Panc1 (cell line): ENCODE measurements around the gene SUPT3H. TPM values are rescaled to one million over a fixed set of nuclear protein-coding genes. Genes with fewer than 3 reads are reported as not detected.

ENCODE experiments used
- ATAC-seq: fragments of 200-7000 bp; cut with Tn5 transposase; 2 replicates; pipeline ENCODE4 v1.9.1; 2020; ENCODE audit warnings: mild to moderate bottlenecking, moderate library complexity
- BruUV-seq: library from RNA; stranded (reverse); fragments of 400-500 nt; replicated peaks from 2 replicates; lab custom pipeline; 2021; lab: Mats Ljungman, UMichigan
- CTCF ChIA-PET: fragments of 300-600 bp; sonication (Branson Sonifier 250); formaldehyde crosslinking; loops from one replicate; lab custom pipeline; 2022; ENCODE audit warnings: antibody characterized with exemption; lab: Charles Lee
- POLR2A ChIA-PET: fragments of 300-600 bp; sonication (Branson Sonifier 250); formaldehyde crosslinking; loops from one replicate; lab custom pipeline; 2022; ENCODE audit warnings: antibody characterized with exemption; lab: Charles Lee
- DNase-seq: peaks from one replicate; pipeline ENCODE4 v3.0.0-alpha.2; 2010; ENCODE audit warnings: low read depth, low spot score
- H3K27ac ChIP-seq: 2 replicates; pipeline ENCODE4 v1.5.1; 2011; ENCODE audit warnings: mild to moderate bottlenecking, low read length, inconsistent platforms
- H3K27me3 ChIP-seq: fragments of 200-500 bp; sonication (Bioruptor generic); 2 replicates; pipeline ENCODE4 v1.6.0; 2014; ENCODE audit warnings: low read length, inconsistent platforms; ENCODE audit not compliant: control insufficient read depth, insufficient read depth
- H3K36me3 ChIP-seq: fragments of 200-500 bp; sonication (Bioruptor generic); 2 replicates; pipeline ENCODE4 v1.5.1; 2014; ENCODE audit warnings: inconsistent platforms, mild to moderate bottlenecking, low read length, moderate library complexity; ENCODE audit not compliant: control insufficient read depth, insufficient read depth
- H3K4me1 ChIP-seq: 2 replicates; pipeline ENCODE4 v1.5.1; 2011; ENCODE audit warnings: inconsistent platforms, mild to moderate bottlenecking, low read length, moderate library complexity; ENCODE audit not compliant: control insufficient read depth, insufficient read depth
- H3K4me3 ChIP-seq, 2 experiments: 2 replicates each; pipeline ENCODE4 v1.5.1; 2011 to 2012; ENCODE audit warnings: low read depth in 2 of 2, low read length in 2 of 2, mild to moderate bottlenecking in 2 of 2, inconsistent platforms in 1 of 2, moderate library complexity in 1 of 2
- H3K9me3 ChIP-seq: fragments of 200-500 bp; sonication (Bioruptor generic); 2 replicates; pipeline ENCODE4 v1.5.1; 2014; ENCODE audit warnings: low read depth, mild to moderate bottlenecking, inconsistent platforms, low read length, moderate library complexity; ENCODE audit not compliant: control insufficient read depth, insufficient read depth
- POLR2AphosphoS5 ChIP-seq: IDR thresholded peaks from 2 replicates; pipeline ENCODE4 v1.6.1; 2012; ENCODE audit warnings: mild to moderate bottlenecking, low read depth, low read length, moderate library complexity
- SIN3A ChIP-seq: IDR thresholded peaks from 2 replicates; pipeline ENCODE4 v1.6.1; 2012; ENCODE audit warnings: low read depth, mild to moderate bottlenecking, low read length, moderate library complexity, borderline replicate concordance; ENCODE audit not compliant: insufficient read depth
- TCF7L2 ChIP-seq: IDR thresholded peaks from 2 replicates; pipeline ENCODE4 v1.6.1; 2011; ENCODE audit warnings: mild to moderate bottlenecking, low read depth, low read length, inconsistent platforms
- in situ Hi-C: cut with HindIII; loops from 2 replicates; pipeline ENCODE4 v1.10.0; 2016; ENCODE audit warnings: low sequenced_read_pairs, low pct_unique_long_range_greater_than_20kb
- intact Hi-C: fragments of 100-400 bp; cut with micrococcal nuclease; formaldehyde crosslinking; loops from one replicate; pipeline ENCODE4 v1.10.0; 2022; ENCODE audit not compliant: unreplicated experiment
- total RNA-seq: library from RNA; stranded (reverse); gene quantifications from one replicate; pipeline ENCODE4 v1.2.1, GENCODE V29; 2021; ENCODE audit not compliant: unreplicated experiment
- TF ChIP-seq, protein P1 (sequence below): fragments of 450-650 bp; IDR thresholded peaks from 2 replicates; pipeline ENCODE4 v1.5.1; 2017; ENCODE audit warnings: mild to moderate bottlenecking
- TF ChIP-seq, protein P2 (sequence below), 2 experiments: IDR thresholded peaks; 2 replicates each; pipeline ENCODE4 v1.6.1; 2011 to 2012; ENCODE audit warnings: low read depth in 2 of 2, control low read depth in 1 of 2, low read length in 1 of 2, mild to moderate bottlenecking in 1 of 2, moderate library complexity in 1 of 2; ENCODE audit not compliant: insufficient read depth in 1 of 2

Gene SUPT3H
- total RNA-seq, 1 experiment from 2014 or later: 11.0 TPM

DNA sequence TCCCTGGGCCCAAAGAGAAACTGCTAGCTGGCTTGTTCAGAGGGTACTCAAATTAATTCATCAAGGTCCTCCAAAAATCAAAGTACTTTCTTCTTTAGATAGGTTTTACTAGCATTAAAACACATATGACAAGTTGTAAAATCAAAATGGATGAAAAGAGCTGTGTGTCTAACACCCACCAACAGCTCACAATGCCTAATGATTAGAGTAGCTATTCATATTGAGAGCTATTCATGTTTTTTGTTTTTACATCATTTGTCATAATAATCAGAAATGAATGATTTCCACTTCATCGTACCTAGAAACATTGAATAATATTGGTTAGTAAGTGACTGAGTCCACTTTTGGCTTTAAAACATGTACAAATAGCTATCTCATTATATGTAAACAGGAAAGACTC, 339.5 kb downstream of the SUPT3H start:
- no peak for ATAC-seq
- no peaks in the 10 kb centered on the region for H3K27me3 ChIP-seq
- CTCF ChIA-PET: no interaction called here
- H3K4me3 ChIP-seq: no peak overlapping the region
- H3K27ac ChIP-seq: no peak overlapping the region
- intact Hi-C loops: no loop called here
- in situ Hi-C loops: no loop called here
- no peaks in the 10 kb centered on the region for H3K36me3 ChIP-seq
- POLR2A ChIA-PET: no interaction called here
- TF ChIP-seq, protein P1, sequence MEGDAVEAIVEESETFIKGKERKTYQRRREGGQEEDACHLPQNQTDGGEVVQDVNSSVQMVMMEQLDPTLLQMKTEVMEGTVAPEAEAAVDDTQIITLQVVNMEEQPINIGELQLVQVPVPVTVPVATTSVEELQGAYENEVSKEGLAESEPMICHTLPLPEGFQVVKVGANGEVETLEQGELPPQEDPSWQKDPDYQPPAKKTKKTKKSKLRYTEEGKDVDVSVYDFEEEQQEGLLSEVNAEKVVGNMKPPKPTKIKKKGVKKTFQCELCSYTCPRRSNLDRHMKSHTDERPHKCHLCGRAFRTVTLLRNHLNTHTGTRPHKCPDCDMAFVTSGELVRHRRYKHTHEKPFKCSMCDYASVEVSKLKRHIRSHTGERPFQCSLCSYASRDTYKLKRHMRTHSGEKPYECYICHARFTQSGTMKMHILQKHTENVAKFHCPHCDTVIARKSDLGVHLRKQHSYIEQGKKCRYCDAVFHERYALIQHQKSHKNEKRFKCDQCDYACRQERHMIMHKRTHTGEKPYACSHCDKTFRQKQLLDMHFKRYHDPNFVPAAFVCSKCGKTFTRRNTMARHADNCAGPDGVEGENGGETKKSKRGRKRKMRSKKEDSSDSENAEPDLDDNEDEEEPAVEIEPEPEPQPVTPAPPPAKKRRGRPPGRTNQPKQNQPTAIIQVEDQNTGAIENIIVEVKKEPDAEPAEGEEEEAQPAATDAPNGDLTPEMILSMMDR: no peak
- TF ChIP-seq, protein P2, sequence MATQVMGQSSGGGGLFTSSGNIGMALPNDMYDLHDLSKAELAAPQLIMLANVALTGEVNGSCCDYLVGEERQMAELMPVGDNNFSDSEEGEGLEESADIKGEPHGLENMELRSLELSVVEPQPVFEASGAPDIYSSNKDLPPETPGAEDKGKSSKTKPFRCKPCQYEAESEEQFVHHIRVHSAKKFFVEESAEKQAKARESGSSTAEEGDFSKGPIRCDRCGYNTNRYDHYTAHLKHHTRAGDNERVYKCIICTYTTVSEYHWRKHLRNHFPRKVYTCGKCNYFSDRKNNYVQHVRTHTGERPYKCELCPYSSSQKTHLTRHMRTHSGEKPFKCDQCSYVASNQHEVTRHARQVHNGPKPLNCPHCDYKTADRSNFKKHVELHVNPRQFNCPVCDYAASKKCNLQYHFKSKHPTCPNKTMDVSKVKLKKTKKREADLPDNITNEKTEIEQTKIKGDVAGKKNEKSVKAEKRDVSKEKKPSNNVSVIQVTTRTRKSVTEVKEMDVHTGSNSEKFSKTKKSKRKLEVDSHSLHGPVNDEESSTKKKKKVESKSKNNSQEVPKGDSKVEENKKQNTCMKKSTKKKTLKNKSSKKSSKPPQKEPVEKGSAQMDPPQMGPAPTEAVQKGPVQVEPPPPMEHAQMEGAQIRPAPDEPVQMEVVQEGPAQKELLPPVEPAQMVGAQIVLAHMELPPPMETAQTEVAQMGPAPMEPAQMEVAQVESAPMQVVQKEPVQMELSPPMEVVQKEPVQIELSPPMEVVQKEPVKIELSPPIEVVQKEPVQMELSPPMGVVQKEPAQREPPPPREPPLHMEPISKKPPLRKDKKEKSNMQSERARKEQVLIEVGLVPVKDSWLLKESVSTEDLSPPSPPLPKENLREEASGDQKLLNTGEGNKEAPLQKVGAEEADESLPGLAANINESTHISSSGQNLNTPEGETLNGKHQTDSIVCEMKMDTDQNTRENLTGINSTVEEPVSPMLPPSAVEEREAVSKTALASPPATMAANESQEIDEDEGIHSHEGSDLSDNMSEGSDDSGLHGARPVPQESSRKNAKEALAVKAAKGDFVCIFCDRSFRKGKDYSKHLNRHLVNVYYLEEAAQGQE (IDR thresholded peaks at IDR 0.05; ENCODE audit: insufficient read depth in 1 of 2, low read depth in 2 of 2, low read length in 1 of 2): no peak
- TF ChIP-seq SIN3A (no peak), TCF7L2 (no peak), POLR2AphosphoS5 (no peak)
- H3K4me1 ChIP-seq: no peaks in the 10 kb centered on the region
- no peak for DNase-seq
- no TSS peak for BruUV-seq
- H3K9me3 ChIP-seq: no peaks in the 10 kb centered on the region

DNA sequence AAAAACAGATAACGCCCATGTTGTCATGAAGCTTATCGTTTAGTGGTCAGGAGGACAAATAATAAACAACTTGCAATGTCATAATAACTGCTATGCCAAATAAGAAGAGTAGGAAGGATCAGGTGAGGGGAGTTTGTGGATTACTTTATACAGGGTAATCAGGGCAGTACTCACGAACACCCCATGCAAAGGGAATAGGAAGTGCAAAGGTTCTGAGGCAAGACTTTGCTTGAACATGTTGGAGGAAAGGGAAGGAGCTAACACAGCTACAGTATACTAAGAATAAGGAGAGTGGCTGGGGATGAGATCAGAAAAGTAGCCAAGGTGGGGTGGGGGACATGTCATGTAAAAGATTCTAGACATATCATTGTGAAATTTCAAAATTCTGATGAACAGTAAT, 341.6 kb downstream of the SUPT3H start:
- BruUV-seq: no TSS peak
- ChIA-PET POLR2A (no interaction called here), CTCF (no interaction called here)
- Histone ChIP-seq H3K4me1 (no peaks in the 10 kb centered on the region), H3K9me3 (no peaks in the 10 kb centered on the region), H3K27ac (no peak overlapping the region), H3K36me3 (no peaks in the 10 kb centered on the region), H3K27me3 (no peaks in the 10 kb centered on the region), H3K4me3 (no peak overlapping the region)
- intact Hi-C loops (no loop called here), in situ Hi-C loops (no loop called here)
- no peak for ATAC-seq
- TF ChIP-seq SIN3A (no peak), TCF7L2 (no peak), POLR2AphosphoS5 (no peak)
- TF ChIP-seq, protein P2 (IDR thresholded peaks at IDR 0.05; ENCODE audit: insufficient read depth in 1 of 2, low read depth in 2 of 2, low read length in 1 of 2): no peak
- TF ChIP-seq, protein P1: no peak
- no peak for DNase-seq
